T-helper 2 cell treated with Interferon-gamma antibody and Interleukin-4, amounts not matched to agents 5 μg/mL and 100 μg/mL, for 36 hours (primary cell): ENCODE results near the gene PMF1.
"Not testable (repeated sequence)": the region's sequence is repeated elsewhere in the genome, so short reads cannot be mapped to it uniquely, and the experiment has no call there.

Experiments
- DNase-seq: peaks from one replicate; pipeline ENCODE4 v3.0.0; 2021; ENCODE audit warnings: low spot score
- H3K27ac Mint-ChIP-seq: one replicate; pipeline ENCODE4 v1.8.0; 2021; ENCODE audit warnings: mild to moderate bottlenecking, mixed read lengths
- H3K27me3 Mint-ChIP-seq: one replicate; pipeline ENCODE4 v1.8.0; 2021; ENCODE audit warnings: low read depth, mixed read lengths
- H3K36me3 Mint-ChIP-seq: one replicate; pipeline ENCODE4 v1.8.0; 2021; ENCODE audit warnings: low read depth, mixed read lengths
- H3K4me1 Mint-ChIP-seq: one replicate; pipeline ENCODE4 v1.8.0; 2021; ENCODE audit warnings: low read depth, mixed read lengths
- H3K4me3 Mint-ChIP-seq: one replicate; pipeline ENCODE4 v1.8.0; 2022; ENCODE audit warnings: mild to moderate bottlenecking, moderate library complexity, mixed read lengths
- H3K9me3 Mint-ChIP-seq: one replicate; pipeline ENCODE4 v1.8.0; 2021; ENCODE audit warnings: mixed read lengths

The PMF1 gene

GRCh38 chr1:156214024-156214748, 1.4 kb downstream of the PMF1 start:
- Mint-ChIP-seq H3K4me1 (peaks cover 38% of the 10 kb centered on the region), H3K4me3 (peak overlapping the region; percentile 97), H3K36me3 (peaks cover 48% of the 10 kb centered on the region), H3K9me3 (no peaks in the 10 kb centered on the region), H3K27me3 (no peaks in the 10 kb centered on the region), H3K27ac (peak overlapping the region; percentile 93)
- no peak for DNase-seq

DNA sequence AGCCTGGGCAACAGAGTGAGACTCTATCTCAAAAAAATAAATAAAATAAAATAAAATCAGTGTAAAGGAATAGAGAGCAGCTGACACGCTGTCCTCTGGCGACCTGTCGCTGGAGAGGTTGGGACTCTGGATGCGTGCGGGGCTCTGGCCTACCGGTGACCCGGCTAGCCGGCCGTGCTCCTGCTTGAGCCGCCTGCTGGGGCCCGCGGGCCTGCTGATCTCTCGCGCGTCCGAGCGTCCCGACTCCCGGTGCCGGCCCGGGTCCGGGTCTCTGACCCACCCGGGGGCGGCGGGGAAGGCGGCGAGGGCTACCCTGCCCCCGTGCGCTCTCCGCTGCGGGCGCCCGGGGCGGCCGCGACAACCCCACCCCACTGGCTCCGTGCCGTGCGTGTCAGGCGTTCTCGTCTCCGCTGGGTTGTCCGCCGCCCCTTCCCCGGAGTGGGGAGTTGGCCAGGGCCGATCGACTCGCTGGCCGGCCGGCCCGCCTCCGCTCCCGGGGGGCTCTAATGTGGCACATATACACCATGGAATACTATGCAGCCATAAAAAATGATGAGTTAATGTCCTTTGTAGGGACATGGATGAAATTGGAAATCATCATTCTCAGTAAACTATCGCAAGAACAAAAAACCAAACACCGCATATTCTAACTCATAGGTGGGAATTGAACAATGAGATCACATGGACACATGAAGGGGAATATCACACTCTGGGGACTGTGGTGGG, 3.7 kb downstream of the PMF1 start:
- H3K27me3 Mint-ChIP-seq, H3K4me3 Mint-ChIP-seq, H3K27ac Mint-ChIP-seq, DNase-seq, H3K9me3 Mint-ChIP-seq: not testable (repeated sequence)
- Mint-ChIP-seq H3K4me1 (peaks cover 50% of the 10 kb centered on the region), H3K36me3 (peaks cover 50% of the 10 kb centered on the region)

GRCh38 chr1:156217871-156218270, 5.1 kb downstream of the PMF1 start:
- peaks cover 54% of the 10 kb centered on the region for H3K4me1 Mint-ChIP-seq

DNA sequence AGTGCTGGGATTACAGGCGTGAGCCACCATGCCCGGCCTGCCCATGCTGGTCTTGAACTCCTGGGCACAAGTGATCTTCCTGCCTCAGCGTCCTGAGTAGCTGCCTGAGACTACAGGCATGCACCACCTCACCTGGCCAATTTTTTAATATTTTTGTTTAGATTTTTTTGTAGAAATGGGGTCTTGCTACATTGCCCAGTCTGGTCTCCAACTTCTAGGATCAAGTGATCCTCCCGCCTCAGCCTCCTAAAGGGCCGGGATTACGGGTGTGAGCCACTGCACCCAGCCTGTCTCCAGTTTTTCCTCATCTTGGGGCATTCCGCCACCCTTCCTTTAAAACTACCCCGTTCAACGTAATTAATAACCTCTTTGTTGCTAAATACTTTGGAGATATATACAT, 7.4 kb downstream of the PMF1 start:
- no peak overlapping the region for H3K4me3 Mint-ChIP-seq
- peaks cover 55% of the 10 kb centered on the region for H3K4me1 Mint-ChIP-seq
- H3K27ac Mint-ChIP-seq, result peak overlapping the region; percentile 64
- H3K27me3 Mint-ChIP-seq, result no peaks in the 10 kb centered on the region
- peaks cover 49% of the 10 kb centered on the region for H3K36me3 Mint-ChIP-seq
- no peaks in the 10 kb centered on the region for H3K9me3 Mint-ChIP-seq
- DNase-seq, result no peak

More at GRCh38 chr1:156217871-156218270, 5.1 kb downstream of the PMF1 start:
- Mint-ChIP-seq H3K27ac (peak overlapping the region; percentile 91), H3K36me3 (peaks cover 55% of the 10 kb centered on the region), H3K4me3 (peak overlapping the region; percentile 75), H3K27me3 (no peaks in the 10 kb centered on the region), H3K9me3 (no peaks in the 10 kb centered on the region)
- DNase-seq, result peak; percentile 72

- DNase-seq, result no peak
- H3K27me3 Mint-ChIP-seq, result no peaks in the 10 kb centered on the region
- H3K36me3 Mint-ChIP-seq, result peaks cover 60% of the 10 kb centered on the region
- H3K4me1 Mint-ChIP-seq, result peaks cover 66% of the 10 kb centered on the region
- peak overlapping the region; percentile 18 for H3K4me3 Mint-ChIP-seq
- H3K9me3 Mint-ChIP-seq, result no peaks in the 10 kb centered on the region
- H3K27ac Mint-ChIP-seq, result peak overlapping the region; percentile 91
Measured at GRCh38 chr1:156221986-156222692, 9.3 kb downstream of the PMF1 start.

DNA sequence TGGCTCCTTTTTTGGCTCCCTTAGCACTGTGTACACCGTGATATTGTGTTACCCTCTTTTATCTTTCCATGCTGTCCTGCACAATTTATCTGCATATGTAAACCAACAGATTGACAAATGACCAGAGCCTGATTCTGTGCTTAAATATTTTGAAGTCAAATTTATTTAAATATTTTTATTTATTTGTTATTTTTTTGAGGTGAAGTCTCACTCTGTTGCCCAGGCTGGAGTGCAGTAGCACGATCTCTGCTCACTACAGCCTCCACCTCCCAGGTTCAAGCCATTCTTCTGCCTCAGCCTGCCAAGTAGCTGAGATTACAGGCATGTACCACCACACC, 12.8 kb downstream of the PMF1 start:
- peak overlapping the region; percentile 90 for H3K27ac Mint-ChIP-seq
- peak overlapping the region; percentile 68 for H3K4me3 Mint-ChIP-seq

GRCh38 chr1:156226116-156226538, 13.3 kb downstream of the PMF1 start:
- peaks cover 57% of the 10 kb centered on the region for H3K4me1 Mint-ChIP-seq
- no peaks in the 10 kb centered on the region for H3K27me3 Mint-ChIP-seq
- peak overlapping the region; percentile 80 for H3K27ac Mint-ChIP-seq
- no peaks in the 10 kb centered on the region for H3K9me3 Mint-ChIP-seq
- peaks cover 56% of the 10 kb centered on the region for H3K36me3 Mint-ChIP-seq
- peak; percentile 39 for DNase-seq
- H3K4me3 Mint-ChIP-seq, result peak overlapping the region; percentile 44

More for the DNA sequence above, 12.8 kb downstream of the PMF1 start:
- Mint-ChIP-seq H3K9me3 (no peaks in the 10 kb centered on the region), H3K4me1 (peaks cover 60% of the 10 kb centered on the region), H3K27me3 (no peaks in the 10 kb centered on the region), H3K36me3 (peaks cover 58% of the 10 kb centered on the region)
- no peak for DNase-seq

DNA sequence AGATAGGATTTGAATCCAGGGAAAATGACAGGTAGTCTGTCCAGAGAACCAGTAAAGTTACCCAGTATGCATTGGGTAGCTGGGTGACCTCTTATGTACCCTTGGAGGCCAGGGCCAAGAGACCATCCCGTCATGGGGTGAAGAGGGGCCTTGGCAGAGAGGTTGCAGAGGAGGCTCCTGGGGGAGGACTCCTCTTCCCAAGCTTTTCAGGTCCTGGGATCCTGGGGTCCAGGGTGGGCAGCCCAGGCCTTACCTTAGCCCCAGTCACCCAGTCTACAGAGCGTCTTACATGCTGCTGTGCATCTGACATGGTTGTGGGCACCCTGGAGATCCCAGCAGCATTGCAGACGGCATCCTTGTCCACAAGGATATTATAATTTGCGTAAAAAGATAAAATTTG, 14.0 kb downstream of the PMF1 start:
- H3K4me1 Mint-ChIP-seq, result peaks cover 50% of the 10 kb centered on the region
- H3K9me3 Mint-ChIP-seq, result no peaks in the 10 kb centered on the region
- no peak for DNase-seq
- H3K4me3 Mint-ChIP-seq, result peak overlapping the region; percentile 44
- H3K27ac Mint-ChIP-seq, result peak overlapping the region; percentile 80
- H3K36me3 Mint-ChIP-seq, result peaks cover 49% of the 10 kb centered on the region
- H3K27me3 Mint-ChIP-seq, result no peaks in the 10 kb centered on the region

- H3K4me3 Mint-ChIP-seq, result no peak overlapping the region
- peaks cover 34% of the 10 kb centered on the region for H3K4me1 Mint-ChIP-seq
- no peak overlapping the region for H3K27ac Mint-ChIP-seq
- no peaks in the 10 kb centered on the region for H3K27me3 Mint-ChIP-seq
- H3K36me3 Mint-ChIP-seq, result peaks cover 37% of the 10 kb centered on the region
- no peaks in the 10 kb centered on the region for H3K9me3 Mint-ChIP-seq
- no peak for DNase-seq
Measured at GRCh38 chr1:156228501-156228900, 15.7 kb downstream of the PMF1 start.

- Mint-ChIP-seq H3K4me1 (peaks cover 30% of the 10 kb centered on the region), H3K36me3 (peaks cover 35% of the 10 kb centered on the region), H3K4me3 (no peak overlapping the region), H3K27me3 (no peaks in the 10 kb centered on the region), H3K9me3 (no peaks in the 10 kb centered on the region), H3K27ac (peak overlapping the region; percentile 66)
- no peak for DNase-seq
Measured at GRCh38 chr1:156229809-156230472, 17.1 kb downstream of the PMF1 start.

DNA sequence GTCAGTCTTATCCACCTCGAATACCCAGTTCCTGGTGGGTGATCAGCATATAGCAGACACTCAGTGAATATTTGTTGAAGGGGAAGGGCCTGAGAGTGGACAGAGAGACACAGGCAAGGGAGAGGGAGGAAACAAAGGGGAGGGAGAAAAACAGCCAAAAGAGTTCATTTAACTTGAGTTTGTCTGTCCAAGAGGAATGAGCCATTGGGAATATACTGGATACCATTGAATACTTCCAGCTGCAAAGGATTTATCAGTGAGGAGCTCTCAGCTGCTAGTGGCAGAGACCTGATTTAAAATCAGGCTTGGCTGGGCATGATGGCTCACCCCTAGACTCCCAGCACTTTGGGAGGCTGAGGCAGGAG, 17.6 kb downstream of the PMF1 start:
- Mint-ChIP-seq H3K4me1 (peaks cover 27% of the 10 kb centered on the region), H3K9me3 (no peaks in the 10 kb centered on the region), H3K27me3 (no peaks in the 10 kb centered on the region), H3K4me3 (no peak overlapping the region), H3K36me3 (peaks cover 33% of the 10 kb centered on the region), H3K27ac (peak overlapping the region; percentile 66)
- no peak for DNase-seq

DNA sequence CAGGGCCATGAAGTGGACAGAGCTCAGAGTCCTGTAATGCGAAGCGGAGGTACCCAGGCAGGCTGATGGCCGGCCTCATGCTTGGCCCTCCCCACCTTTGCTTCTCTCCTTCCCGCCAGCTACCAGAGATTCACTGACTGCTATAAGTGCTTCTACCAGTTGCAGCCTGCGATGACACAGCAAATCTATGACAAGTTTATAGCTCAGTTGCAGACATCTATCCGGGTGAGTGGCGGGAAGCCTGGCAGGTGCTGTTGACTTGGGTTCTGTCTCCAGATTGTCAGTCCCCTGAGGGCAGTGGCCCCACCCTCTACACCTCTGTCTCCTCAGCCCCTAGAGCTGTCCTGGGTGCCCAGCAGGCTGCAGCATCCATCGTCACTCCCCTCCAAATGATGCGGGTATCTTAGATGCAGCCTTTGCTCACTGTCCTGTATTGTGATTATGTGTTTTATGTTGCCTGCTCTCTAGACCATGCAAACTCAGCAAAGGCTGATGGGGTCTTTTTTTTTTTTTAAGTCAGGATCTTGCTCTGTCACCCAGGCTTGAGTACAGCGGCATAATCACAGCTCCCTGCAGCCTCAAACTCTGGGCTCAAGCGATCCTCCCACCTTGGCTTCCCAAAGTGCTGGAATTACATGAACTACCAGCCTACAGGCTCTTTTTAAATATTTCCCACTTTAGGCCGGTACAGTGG, 19.5 kb downstream of the PMF1 start:
- Mint-ChIP-seq H3K4me3 (no peak overlapping the region), H3K36me3 (peaks cover 31% of the 10 kb centered on the region), H3K9me3 (no peaks in the 10 kb centered on the region), H3K27me3 (no peaks in the 10 kb centered on the region), H3K4me1 (peaks cover 15% of the 10 kb centered on the region), H3K27ac (no peak overlapping the region)
- no peak for DNase-seq

DNA sequence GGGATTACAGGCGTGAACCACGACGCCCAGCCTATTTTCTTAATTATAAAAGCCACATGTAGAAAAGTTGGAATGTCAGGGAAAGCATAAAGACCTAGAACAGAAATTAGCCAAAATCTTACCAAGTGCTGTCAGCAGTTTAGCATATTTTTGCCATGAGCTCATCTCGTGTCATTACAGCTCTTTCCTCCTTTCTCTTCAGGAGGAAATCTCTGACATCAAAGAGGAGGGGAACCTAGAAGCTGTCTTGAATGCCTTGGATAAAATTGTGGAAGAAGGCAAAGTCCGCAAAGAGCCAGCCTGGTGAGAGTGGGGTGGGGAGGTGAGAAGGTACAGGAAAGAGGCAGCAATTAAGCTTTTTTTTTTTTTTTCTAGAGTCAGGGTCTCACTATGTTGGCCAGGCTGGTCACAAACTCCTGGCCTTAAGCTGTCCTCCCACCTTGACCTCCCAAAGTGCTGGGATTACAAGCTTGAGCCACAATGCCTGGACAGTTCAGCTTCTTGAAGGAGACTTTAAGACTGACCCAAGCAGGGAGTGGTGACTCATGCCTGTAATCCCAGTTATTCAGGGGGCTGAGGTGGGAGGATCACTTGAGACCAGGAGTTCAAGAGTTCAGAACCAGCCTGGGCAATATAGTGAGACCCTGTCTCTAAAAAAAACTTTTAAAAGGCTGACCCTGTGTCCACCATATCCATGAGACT, 20.8 kb downstream of the PMF1 start:
- Mint-ChIP-seq H3K4me1 (peaks cover 11% of the 10 kb centered on the region), H3K36me3 (peaks cover 32% of the 10 kb centered on the region), H3K27ac (no peak overlapping the region), H3K4me3 (no peak overlapping the region), H3K27me3 (no peaks in the 10 kb centered on the region), H3K9me3 (no peaks in the 10 kb centered on the region)
- DNase-seq, result no peak
